H1 (cell line): ENCODE measurements around the gene KLF16. TPM values are rescaled to one million over a fixed set of nuclear protein-coding genes. Genes with fewer than 3 reads are reported as not detected.

Source experiments
- BCL11A ChIP-seq, 2 experiments: IDR thresholded peaks; one replicate each; pipeline ENCODE4 v1.6.1; 2011; ENCODE audit warnings: low read depth in 2 of 2, low read length in 2 of 2, mild to moderate bottlenecking in 2 of 2
- CBX8 ChIP-seq: fragments of 300-800, 300-1000 bp; sonication (generic); IDR thresholded peaks from 2 replicates; pipeline ENCODE4 v1.7.1; 2016; ENCODE audit warnings: low read depth, low read length, borderline replicate concordance
- FOSL1 ChIP-seq: IDR thresholded peaks from 2 replicates; pipeline ENCODE4 v1.6.1; 2011; ENCODE audit warnings: mild to moderate bottlenecking, low read depth, low read length, moderate library complexity; ENCODE audit not compliant: insufficient read depth
- KDM1A ChIP-seq: fragments of 200-600, 300-600 bp; sonication (generic); IDR thresholded peaks from 2 replicates; pipeline ENCODE4 v1.7.1; 2016; ENCODE audit warnings: mild to moderate bottlenecking, low read length, borderline replicate concordance
- POU5F1 ChIP-seq: IDR thresholded peaks from 2 replicates; pipeline ENCODE4 v1.6.1; 2011; ENCODE audit warnings: low read depth, mild to moderate bottlenecking, low read length, moderate library complexity
- RBBP5 ChIP-seq: IDR thresholded peaks from 2 replicates; pipeline ENCODE4 v1.7.1; 2012; ENCODE audit warnings: low read depth, mild to moderate bottlenecking, inconsistent platforms, low read length, moderate library complexity, borderline replicate concordance
- SIX5 ChIP-seq: IDR thresholded peaks from 2 replicates; pipeline ENCODE4 v1.6.1; 2011; ENCODE audit warnings: mild to moderate bottlenecking, low read depth, low read length
- SRF ChIP-seq: IDR thresholded peaks from 2 replicates; pipeline ENCODE4 v1.6.1; 2011; ENCODE audit warnings: mild to moderate bottlenecking, low read depth, low read length, moderate library complexity
- polyA plus RNA-seq, 7 experiments: library from polyadenylated mRNA; depleted of rRNA in 3 of 7; stranded (reverse) in 5 of 7; unstranded in 2 of 7; fragments of >200 nt in 5 of 7; fragments of 200-250 nt in 2 of 7; gene quantifications; 1 replicate in 5 of 7; 2 replicates in 1 of 7; 4 replicates in 1 of 7; pipeline versions ENCODE4 v1.2.1 to v1.2.3, GENCODE V29; 2011 to 2013; ENCODE audit warnings: missing spikeins in 2 of 7, mixed read lengths in 2 of 7
- total RNA-seq: library from RNA; stranded (reverse); fragmentation: NEBNext Ultra II Directional; extraction: Animal tissue kit (Norgen Biotek cat#: 25700); gene quantifications from 2 replicates; pipeline ENCODE4 v1.2.1, GENCODE V29; 2021

KLF16 gene
- total and polyA plus RNA-seq, 2 of the 8 experiments (the other 6 are each of a cell fraction or from before 2014, with no cell fraction given): 14.3 to 45.9 TPM

DNA sequence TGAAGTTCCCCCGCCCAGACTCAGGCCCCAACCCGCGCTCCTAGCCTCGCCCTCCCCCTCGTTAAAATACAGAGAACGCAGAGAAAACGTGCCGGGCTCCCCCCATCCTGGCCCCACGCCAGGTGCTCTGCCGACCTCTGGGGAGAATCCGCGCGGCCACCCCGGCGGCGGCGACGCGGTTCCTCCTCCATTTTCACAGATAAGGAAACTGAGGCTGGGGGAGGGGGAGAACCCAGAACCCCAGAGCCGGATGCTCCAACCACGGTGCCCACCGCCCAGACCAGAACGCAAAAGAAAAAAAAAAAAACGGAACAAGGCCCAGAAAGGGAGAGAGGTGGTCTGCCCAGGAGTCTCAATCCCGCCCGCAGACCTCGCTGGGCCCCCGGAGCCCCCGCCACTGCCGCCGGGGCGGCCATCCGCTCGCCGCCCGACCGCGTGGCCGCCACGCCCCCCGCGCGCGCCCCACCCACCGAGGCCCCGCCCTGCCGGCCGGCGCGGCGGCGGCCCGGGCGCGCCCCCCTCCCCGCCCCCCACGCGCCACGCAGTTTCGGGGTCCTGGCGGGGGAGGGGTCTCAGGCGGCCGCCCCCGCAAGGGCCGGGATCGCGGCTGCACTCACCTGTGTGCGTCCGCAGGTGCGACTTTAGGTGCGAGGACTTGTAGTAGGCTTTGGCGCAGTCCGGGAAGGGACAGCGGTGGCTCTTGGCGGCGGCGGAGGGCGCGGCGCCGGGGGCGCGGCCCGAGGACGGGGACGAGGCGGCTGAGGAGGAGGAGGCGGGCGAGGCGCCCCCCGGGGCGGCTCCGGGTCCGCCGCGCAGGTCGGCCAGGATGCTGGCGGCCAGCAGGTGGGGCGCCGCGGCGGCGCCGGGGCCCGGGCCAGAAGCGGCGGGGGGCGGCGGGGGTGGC lies 703 bp downstream of the KLF16 start (continued):
- no peak for TF ChIP-seq RBBP5
- TF ChIP-seq POU5F1: no peak
- TF ChIP-seq CBX8: no peak
- TF ChIP-seq SIX5: no peak
- TF ChIP-seq SRF: no peak
- TF ChIP-seq BCL11A (IDR thresholded peaks at IDR 0.05; ENCODE audit: low read depth in 2 of 2, low read length in 2 of 2): no peak
- TF ChIP-seq FOSL1: no peak
- TF ChIP-seq KDM1A: peak; percentile 47; the same call in 1 of the 2 replicates
